NCI-H460 (cell line): ENCODE measurements around the gene DOK7. TPM values are rescaled to one million over a fixed set of nuclear protein-coding genes. Genes with fewer than 3 reads are reported as not detected.
"Not testable (repeated sequence)": the region's sequence is repeated elsewhere in the genome, so short reads cannot be mapped to it uniquely, and the experiment has no call there.

Experiments
- DNase-seq: peaks from one replicate; pipeline ENCODE4 v3.0.0-alpha.2; 2016; ENCODE audit warnings: low read depth; ENCODE audit errors: extremely low read depth
- total RNA-seq: library from RNA; depleted of rRNA; stranded (reverse); fragments of >200 nt; shearing (Covaris generic); gene quantifications from 2 replicates; pipeline ENCODE4 v1.2.3, GENCODE V29; 2014

DOK7 gene
- total RNA-seq, 1 experiment from 2014 or later, result 0.05 TPM

GRCh38 chr4:3441501-3442459, 21.3 kb upstream of the DOK7 start, which contains the start of gene HGFAC:
TSS of gene HGFAC (plus strand) at chr4:3441968. CDS start at chr4:3442002, 34 bp downstream.
- no peak for DNase-seq

DNA sequence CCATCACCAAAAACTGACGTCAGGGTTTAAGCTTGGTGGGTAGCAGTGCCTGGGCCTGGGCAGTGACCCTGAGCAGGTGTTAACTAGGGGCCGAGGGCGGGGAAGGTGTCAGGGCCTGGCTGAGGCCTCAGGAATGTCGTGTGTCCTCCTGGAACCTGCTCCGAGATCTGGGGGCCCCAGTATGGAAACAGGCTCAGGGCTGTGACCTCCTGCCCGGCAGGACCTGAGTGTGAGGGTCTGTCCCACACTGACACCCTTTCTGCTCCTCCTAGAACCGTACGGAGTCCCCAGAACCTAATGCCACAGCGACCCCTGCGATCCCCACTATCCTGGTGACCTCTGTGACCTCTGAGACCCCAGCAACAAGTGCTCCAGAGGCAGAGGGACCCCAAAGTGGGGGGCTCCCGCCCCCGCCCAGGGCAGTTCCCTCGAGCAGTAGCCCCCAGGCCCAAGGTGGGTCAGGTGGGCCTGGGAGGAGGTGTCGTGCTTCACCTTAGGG, 20.6 kb upstream of the DOK7 start:
- no peak for DNase-seq

DNA sequence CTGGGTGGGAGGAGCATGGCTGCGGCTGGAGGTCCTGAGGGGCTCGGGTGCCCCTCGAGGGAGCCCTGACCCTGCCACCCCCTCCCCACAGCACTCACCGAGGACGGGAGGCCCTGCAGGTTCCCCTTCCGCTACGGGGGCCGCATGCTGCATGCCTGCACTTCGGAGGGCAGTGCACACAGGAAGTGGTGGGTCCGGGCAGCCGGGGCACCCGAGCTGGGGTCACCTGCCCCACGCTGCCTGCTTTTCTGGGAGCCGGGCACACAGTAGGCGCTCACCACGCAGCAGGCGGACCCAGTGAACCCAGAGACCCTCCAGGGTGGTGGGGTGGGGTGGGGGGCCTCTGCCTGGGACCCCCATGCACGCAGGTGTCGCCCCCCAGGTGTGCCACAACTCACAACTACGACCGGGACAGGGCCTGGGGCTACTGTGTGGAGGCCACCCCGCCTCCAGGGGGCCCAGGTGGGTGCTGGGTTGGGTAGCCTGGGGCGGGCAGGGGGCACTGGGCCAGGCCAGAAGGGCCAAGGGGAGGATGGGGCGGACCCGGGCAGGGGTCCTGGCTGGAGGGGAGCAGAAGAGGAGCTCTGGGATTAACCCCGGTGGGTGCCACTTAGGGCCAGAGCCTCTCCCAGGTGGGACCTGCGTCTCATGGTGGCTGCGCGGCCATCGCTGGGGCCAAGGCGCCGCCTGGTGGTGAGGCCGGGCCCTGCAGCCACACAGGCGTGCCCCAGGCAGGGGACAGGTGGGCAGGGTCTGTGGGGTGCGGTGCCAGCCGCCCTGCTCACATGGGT, 20.0 kb upstream of the DOK7 start:
- DNase-seq, result peak; percentile 30

DNA sequence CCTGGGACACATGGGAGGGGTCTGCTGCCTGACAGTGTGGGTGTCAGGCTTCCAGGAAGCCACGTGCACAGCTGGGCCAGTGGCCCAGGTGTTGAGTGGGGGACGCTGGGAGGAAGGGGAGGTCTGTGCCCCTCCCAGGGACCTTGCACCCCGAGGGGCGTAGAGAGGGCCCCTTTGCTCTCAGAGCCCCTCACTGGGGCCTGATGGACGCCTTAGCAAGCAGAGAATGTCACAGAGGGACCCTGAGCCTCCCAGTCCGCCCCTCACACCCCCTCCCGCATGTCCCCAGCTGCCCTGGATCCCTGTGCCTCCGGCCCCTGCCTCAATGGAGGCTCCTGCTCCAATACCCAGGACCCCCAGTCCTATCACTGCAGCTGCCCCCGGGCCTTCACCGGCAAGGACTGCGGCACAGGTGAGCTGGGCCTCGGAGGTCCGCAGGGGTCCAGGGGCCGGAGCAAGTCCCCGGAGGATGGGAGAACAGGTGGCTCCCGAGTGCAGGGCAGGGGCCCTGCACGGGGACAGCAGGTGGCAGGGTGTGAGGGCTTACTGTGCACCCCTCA, 19.3 kb upstream of the DOK7 start:
- no peak for DNase-seq

GRCh38 chr4:3444351-3445110, 18.6 kb upstream of the DOK7 start:
- DNase-seq, result no peak

GRCh38 chr4:3445111-3445820, 17.8 kb upstream of the DOK7 start:
- DNase-seq, result no peak

- DNase-seq, result no peak
Measured at GRCh38 chr4:3445829-3446545, 17.1 kb upstream of the DOK7 start.

GRCh38 chr4:3446631-3447320, 16.3 kb upstream of the DOK7 start:
- DNase-seq, result no peak

- no peak for DNase-seq
Measured at GRCh38 chr4:3447431-3448395, 15.4 kb upstream of the DOK7 start.

DNA sequence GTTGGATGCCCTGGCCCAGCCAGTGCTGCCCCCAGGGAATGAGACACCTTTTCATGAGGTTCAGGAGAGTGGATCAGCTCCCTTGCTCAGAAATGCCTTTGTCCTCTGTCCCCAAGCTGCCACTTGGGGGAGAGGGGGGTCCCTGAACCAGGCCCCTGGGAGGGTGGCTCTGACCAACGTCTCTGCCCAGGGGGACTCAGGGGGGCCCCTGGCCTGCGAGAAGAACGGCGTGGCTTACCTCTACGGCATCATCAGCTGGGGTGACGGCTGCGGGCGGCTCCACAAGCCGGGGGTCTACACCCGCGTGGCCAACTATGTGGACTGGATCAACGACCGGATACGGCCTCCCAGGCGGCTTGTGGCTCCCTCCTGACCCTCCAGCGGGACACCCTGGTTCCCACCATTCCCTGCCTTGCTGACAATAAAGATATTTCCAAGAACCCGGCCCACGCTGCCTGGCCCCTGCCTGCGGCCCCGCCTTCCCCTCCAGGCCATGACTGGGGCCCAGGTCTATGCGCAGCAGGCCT, 14.0 kb upstream of the DOK7 start:
- DNase-seq, result no peak

DNA sequence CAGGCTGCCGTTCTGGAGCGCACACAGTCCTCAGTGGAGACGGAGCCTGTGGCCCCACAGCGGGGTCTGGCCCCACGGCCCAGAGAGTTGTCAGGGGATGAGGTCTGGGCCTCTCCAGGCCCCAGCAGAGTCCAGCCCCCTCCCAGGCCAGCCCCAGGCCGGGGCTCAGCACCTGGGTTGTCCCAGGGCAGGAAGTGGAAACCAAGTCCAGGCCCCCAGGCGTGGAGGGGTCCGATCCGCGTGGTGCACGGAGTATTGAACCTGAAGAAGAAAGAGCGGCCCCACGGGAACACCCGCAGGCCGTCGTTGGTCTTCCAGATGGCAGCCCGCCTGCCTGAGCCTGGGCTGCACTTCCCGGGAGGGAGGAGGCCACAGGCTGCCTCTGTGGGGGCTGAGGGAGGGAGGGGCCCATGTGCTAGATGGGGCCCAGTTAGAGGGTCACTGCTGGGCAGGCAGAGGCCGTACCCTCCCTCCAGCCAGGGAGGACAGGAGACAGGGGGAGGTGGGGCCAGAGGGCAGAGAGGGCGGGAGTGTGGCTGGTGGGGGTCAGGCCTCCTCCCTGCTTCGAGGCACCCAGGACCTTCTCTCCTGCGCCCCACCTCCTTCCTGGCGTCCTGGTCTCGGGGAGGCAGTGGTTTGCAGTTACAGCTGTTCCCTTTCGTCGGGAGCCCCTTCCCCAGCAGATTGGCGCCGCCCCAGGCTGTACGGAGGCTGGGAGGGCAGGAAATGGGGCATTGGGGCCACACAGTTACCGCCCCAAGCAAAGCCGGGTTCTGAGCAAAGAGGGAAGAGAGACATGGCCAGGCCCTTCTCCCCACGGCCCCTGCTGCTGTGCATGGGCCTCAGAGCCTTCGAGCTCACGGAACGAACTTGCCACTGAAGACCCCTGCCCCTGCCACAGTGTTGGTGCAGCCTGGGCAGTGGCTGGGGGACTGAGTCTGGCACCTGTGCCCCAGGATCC, 13.3 kb upstream of the DOK7 start:
- DNase-seq, result no peak

- DNase-seq, result no peak
Measured at GRCh38 chr4:3450643-3451042, 12.5 kb upstream of the DOK7 start.

DNA sequence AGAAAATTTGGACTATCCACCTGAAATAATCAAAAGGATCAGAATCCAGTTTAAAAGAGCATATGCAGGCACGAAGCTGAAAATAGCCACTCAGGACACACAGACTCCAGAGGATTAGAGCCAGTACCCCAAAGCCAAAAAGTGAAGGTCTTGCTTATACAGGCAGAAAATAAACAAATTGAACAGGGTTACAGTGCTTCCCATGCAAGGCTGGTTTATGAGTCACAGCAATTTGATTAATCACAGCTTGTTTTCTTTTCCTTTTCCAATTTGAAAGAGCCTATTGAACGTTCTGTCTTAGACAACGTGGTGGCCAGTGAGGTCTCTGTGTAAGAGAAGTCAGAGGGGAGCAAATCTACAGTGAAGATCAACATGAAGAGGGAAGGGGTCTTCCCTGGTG, 11.2 kb upstream of the DOK7 start:
- DNase-seq, result no peak

DNA sequence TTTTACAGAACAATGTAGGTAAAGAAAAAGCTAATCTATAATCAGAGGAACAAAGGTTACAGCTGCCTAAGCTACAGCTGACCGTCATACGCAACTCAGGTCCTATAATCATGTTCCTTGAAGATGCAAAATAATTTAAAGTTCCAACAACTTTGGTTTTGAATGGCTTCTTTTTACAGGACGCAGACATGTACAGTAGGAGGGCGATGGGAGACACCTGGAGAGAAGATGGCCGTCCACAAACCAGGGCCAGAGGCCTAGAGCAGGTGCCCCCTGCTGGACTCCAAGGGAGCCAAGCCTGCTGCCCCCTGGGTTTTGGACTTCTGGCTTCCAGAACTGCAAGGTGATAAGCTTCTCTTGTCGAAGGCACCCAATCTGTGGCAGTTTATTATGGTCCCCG, 10.7 kb upstream of the DOK7 start:
- no peak for DNase-seq

DNA sequence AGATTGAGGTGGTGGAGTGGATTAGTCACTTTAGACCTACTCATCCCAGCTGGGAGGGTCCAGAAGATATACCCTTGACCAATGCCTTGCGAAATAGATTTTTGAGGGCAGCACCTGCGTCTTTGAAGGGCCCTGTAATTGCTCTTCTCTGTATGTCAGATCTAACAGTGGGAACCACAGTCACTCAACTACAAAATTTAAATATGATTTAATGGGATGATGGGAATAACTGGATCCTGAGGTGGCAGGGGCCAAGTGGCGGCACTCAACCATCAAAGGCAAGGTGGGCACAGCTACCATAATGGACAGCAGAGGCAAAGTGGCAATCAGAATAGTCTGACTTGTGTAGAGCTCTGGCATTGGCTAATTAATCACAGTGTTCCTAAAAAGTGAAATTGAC, 7.5 kb upstream of the DOK7 start:
- DNase-seq, result not testable (repeated sequence)

DNA sequence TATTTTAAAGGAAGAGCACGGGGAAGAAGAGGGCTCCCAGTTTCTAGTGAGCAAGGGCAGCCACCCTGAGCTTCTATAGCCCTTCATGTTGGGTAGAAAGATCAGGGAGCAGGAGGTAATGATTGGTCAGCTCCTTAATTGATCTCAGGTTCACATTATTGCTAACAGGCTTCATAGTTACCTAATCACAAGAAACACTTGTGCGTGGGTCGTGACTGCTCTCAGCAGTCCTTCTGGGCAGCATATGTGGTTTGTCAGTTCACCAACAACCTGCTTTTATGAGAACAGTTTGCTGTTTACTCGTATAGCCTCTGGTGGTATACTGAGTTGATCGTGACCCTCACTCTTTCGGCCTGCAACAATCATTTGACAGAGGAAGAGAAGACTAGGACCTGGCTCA, 4.7 kb upstream of the DOK7 start:
- no peak for DNase-seq
